Dermis microvascular lymphatic vessel endothelial cell (primary cell): ENCODE measurements around the gene FCN1. TPM values are rescaled to one million over a fixed set of nuclear protein-coding genes. Genes with fewer than 3 reads are reported as not detected.

Source experiments
- DNase-seq, 2 donors: peaks; one replicate each; pipeline versions ENCODE4 v3.0.0 to v3.0.0-alpha.2; 2010; ENCODE audit warnings: low read depth in 2 of 2
- total RNA-seq: library from RNA; depleted of rRNA; stranded (reverse); fragments of >200 nt; gene quantifications from 2 replicates; pipeline ENCODE4 v1.2.1, GENCODE V29; 2014

FCN1 gene
- total RNA-seq, 1 donor from 2014 or later, result not detected

DNA sequence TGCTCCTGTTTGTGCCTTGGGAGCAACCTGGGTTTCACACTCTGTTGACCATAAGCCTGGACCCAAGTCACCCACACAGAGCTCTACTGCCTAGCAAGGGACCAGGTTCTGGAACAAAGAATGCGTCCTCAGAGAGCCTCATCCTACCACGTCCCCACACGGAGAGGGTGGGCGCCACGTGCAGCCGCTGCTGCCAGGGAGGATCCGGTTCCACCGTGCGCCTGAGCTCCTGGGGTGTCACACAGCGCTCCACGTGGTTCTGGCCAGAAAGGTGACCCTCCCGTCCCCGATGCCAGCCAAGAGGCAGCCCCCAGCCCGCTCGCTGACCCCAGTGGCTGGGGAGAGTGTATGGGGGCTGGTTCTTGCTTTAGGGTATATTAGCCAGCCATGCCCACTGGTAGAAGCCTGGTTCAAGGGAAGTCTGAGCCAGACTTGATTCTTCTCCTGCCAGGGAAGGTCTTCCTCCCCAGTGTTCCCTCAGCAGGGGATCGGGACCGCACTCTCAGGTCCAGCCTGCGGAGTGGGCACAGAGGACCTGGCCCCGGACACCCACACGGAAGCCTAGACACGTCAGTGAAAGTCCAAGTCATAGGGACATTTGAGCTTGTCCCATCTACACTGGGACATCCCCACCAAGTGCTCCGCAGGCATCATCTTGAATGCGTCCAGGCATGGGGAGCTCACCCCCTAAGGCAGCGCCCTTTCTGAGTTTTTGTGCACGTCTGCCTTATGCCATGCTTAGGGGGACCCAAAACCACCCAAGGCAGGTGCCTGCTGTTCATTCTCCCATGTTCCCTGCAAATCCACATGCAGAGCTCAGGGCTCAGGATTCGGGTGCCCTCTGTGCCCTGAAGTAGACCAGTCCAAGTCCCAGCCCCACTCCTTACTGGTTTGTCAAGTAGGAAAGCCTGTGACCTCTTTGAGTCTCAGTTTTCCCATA is 2.4 kb downstream of the FCN1 start:
- DNase-seq, result no peak

DNA sequence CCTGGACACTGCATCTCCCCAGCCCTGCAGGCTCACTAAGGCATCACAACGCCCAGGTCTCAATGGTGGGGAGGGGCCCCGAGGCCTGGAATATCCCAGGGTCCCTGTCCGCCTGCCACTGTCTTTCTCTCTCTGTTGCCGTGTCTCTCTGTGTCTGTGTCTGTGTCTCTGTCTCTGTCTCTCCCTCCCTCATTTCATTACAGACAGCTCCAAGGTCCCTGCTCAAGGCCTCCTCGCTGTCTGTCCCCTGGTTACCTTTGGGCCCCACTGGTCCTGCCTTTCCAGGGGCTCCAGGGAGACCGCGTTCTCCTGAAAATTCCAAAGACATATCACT is 3.2 kb downstream of the FCN1 start:
- DNase-seq, result no peak

DNA sequence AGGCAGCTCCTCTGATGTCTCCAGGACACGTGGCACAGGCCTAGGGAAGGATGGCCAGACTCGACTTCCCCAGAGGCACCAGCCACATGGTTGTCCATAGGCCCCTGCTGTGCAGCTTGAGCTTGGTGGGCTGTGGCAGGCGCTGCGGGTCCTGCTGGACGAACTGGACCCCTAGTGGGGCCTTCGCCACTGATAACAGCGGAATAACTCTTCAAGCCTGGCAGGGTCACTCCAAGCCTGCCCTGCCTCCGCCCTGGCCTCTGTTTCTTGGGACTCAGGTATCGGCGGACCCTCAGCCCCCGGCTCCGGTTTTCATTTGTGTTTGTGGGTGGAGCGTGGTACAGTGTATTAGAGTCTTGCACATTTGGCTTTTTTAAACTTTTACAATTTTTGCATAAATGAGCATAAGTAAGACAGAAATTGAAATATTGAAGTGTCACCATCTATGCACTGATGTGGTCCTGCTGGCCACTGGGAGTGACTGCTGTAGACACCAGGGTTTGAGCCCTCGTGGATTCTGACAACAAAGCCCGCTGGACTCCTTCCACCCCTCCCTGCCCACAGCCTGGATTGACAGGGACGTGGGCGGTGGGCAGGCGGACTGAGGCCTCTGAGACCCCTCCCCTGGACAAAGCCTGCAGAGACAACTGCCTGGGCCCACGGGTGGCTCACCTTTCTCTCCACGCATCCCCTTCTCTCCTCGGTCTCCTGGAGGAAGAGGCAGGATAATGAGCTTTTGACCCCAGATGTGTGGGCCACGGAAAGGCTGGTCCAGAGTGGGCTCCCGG is 3.8 kb downstream of the FCN1 start:
- no peak for DNase-seq

DNA sequence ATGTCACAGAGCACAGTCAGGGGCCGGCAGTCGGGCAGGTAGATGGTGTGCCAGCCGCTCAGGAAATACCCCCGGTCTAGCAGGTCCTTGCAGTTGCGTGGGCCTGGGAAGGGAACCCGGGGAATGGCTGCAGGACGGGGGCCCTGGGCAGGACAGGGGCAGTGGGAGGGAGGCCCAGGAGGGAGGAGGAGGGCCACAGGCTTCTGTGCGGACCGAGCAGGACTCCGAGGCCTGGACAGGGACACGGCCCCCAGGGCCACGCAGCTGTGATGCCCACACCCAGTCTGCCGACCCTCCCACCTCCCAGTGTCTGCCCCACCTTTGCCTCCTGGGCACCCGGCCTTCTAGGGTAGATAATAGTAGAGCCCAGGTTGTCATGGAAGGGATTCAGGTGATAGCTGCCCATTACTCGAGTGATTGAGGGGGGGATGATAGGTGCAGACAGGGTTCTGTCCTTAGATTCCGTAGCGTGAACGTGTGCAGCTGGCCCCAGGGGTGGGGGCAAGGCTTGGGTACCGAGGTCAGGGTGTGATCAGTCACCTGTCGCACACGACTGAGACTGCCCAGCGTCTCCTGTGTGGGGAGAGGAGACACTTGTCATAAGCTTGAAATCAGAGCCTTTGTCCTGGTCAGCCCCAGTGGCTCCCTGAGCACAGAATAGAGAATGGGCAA is 4.5 kb downstream of the FCN1 start:
- DNase-seq, result no peak

DNA sequence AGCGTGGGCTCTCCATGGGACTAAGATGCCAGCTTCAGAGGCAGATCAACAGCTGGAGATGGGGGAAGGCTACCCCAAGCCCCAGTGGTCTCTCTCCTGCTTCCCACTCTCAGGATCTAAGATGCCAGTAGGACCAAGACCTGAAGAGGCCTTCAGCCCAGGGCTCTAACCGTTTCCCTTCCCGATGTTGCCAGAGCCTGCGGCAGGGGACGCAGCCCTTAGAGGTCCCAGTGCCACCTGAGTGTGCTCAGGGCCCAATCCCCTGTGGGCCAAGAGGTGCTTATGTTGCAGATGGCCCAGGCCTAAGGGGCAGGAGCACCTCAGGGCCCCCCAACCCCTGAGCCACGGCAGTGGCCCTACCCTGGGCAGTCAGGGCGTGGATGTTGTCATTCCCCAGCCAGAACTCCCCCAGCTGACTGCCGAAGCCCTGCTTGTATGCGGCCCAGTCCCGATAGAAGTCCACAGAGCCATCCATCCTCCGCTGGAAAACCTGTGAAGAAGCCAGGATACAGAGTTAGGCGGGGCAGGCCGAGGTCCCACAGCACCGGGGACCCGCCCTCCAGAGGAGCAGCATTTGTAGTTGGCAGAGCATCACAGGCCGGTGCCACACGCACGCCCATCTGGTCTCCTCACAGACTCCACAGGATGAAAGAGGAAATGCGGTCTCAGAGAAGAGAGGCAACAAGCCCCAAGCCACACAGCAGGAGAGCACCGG is 5.4 kb downstream of the FCN1 start:
- DNase-seq, result no peak

DNA sequence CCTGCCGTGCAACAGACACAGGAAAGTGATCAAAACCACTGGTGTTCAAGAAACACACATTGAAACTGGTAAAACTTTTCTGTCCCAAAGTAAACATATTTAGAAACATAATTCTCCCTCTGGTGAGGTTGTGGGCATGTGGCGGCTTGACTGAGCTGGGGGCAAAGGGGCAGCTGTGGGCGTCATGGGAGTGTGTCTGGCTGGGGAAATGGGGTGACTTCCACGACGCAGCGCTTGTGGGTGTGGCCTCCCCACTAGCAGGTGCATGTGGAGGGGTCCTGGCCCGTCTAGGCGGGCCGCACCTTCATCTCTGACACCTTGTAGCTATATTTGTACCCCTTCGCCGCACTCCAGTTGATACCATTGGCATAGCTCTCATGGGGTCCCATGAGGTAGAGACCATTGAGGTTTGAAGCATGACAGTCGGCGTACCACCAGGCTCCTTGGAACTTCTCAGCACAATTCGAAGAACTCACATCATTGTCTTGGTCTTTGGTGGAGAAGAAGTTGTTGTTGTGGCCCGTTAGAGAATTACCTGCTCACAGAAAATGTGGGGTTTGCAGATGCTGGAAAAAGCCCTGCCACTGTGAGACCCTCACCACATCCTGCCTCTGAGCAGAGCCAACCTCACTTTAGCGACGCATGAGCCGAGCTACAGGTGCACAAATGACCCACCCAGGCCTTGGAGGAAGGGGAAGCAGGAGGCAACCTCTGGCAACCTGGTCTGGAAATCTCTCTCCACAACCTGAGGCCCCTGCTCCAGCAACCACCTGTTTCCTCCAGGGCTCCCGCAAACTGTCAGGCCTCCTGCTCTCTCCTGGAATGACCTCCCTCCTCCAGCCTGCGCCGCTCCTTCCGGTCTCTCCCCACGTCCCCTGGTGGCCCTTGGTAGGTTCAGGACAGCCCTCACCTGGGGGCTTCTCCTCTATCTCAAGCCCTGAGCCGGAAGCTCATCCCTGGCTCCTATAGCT is 7.9 kb downstream of the FCN1 start:
- DNase-seq, result no peak

DNA sequence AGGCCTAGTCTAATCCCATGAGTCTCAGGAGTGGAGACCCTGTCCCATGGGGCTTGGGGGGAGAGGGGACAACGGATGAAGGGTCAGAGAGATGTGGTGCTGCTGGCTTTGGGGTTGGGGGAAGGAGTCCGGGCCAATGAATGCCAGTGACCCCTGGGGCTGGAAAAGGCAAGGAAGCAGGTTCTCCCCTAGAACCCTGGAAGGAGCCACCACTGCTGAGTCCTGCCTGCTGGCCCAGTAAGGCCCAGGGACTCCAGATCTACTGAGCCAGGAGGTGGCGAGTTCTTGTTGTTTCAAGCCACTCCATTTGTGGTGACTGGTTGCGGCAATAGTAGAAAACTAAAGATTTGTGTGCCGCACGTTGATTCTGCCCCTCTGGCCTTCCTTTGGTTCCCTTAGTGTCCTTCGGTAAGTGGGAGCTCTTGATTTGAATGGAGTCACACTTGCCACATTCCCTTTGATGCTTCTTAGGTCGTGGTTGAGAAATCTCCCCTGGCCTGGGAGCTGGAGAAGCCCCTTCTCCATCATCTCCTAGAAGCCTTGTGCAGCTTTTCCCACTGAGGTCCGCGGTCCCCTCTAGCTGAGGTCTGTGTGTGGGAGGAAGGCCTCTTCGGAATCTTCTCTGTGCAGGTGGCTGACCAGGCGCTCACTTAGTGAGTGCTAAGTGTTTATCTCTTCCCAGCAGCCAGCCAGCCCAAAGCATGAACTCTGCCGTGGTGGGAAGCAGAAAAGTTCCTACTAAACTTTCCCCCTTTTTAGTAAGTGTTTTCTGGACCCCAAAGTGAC is 9.0 kb downstream of the FCN1 start:
- no peak for DNase-seq

DNA sequence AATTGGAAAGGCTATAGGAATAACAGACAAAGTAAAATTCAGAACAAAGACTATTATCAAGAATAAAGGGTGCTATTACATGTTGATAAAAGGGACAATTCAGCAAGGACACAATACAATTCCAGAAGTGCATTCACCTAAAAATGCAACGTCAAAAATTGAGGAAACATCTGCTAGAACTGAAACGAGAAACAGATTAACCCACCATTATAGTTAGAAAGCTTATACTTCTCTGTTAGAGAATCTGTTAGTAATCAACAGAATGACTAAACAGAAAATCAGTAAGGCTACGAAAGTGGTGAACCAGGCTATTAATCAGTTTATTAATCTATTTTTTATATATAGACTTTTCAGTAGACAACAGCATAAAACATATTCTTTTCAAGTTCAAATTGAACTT is 14.8 kb downstream of the FCN1 start:
- DNase-seq, result no peak

DNA sequence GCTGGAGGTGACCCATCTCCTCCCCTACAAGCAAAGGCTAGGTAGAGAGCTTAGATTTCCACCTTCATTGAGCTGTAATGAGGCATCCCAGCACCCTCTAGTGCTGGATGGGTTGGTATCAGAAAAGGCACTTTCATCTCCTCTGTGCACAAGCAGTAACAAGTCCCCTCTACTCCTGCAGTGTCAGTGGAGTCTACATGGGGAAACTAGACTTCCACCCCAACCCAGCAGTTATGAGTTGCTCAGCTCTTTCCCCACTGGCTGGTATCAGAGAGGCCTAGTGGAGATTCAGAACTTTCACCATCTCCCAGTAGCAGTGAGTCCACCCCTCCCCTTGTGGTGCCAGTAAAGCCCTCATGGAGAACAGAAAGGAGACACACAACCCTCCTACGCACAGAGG is 17.9 kb downstream of the FCN1 start:
- DNase-seq, result no peak

DNA sequence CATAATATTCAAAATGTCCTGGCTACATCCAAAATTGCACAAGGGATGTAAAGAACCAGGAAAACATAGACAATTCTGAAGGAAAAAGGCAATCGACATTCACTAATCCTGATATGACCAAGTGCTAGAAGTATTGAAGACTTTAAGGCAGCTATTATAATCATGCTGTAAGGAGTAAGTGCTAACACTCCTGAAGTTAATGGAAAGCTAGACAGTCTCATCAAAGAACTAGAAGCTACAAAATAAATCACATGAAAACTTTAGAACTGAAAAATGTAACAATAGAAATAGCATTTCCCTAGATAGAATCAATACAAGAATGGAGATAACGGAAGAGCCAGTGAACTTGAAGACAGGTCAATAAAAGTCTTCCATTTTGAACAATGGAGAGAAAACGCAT is 18.5 kb downstream of the FCN1 start:
- DNase-seq, result no peak

DNA sequence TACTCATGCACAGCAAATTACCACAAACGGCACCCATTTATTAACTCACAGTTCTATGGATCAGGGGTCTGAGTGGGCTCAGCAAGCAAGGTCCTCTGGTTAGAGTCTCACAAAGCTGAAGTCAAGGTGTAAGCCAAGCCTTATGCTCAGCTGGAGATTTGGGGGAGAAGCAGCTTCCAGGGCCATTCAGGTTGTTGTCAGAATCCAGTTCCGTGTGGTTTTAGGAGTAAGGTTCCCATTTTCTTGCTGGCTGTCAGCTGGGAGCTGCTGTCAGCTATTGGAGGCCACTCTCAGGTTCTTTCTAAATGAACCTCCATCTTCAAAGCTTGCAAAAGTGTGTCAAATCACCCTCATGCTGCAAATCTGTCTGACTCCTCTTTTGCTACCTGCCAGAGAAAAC is 19.4 kb downstream of the FCN1 start:
- DNase-seq, result no peak

DNA sequence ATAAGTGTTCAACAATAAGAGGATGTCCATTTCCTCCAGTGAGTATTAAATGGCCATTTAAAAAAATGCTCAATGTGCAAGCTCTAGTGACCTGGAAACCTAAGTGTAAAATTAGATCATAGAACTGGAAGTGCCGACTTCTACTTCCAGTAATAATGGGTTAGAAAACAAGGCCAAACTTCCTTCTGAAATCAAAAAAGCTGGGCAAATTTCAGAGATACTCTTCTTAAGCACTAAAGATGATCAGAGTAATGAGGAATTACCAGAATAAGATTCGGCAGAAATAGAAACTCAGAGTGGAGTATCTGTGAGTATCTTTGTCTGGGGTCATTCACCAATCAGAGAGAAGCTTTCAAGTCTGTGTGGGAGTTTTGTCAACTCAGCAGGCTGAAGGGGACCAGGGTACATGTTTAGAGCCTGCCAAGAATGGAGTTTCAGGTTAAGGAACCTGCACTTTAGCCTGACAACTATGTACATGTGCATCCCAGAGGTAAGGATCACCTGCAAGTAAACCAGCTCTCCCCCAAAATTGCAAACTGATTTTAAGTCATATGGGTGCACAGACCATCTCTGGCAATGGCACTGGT is 20.0 kb downstream of the FCN1 start:
- peak; percentile 10 to 53 for DNase-seq

DNA sequence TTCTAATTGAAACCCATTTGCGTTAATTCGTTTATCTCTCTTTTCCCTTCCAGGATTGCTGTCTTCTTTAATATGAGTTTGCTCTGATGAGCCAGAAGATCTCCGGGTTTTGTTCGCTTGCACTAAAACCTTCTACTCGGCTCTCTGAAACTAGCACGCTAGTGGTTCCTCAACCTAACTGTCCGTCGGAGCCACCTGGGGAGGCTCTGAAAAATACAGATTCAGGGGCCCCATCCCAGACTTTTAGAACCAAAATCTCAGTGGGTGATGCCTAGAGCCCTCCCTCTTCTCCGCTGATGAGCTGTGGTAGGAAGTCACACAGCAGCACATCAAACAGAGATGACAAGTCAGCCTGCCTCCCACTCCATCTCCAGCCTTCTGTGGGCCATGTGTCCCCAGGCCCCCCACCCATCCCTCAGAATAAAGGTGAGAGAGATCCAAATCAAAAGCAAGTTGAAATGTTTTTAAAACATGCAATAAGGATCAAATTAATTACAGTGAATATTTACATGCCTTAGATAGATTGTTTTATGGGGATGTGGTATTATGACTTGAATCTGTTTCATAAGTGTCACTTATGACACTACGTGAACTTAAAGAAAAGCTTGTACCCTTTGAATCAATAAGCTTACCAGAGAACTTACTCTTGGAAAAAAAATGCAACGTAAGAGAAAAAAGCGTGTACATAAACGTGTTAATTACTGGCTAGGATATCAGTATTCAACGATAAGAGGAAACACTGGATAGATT is 20.7 kb downstream of the FCN1 start:
- no peak for DNase-seq

DNA sequence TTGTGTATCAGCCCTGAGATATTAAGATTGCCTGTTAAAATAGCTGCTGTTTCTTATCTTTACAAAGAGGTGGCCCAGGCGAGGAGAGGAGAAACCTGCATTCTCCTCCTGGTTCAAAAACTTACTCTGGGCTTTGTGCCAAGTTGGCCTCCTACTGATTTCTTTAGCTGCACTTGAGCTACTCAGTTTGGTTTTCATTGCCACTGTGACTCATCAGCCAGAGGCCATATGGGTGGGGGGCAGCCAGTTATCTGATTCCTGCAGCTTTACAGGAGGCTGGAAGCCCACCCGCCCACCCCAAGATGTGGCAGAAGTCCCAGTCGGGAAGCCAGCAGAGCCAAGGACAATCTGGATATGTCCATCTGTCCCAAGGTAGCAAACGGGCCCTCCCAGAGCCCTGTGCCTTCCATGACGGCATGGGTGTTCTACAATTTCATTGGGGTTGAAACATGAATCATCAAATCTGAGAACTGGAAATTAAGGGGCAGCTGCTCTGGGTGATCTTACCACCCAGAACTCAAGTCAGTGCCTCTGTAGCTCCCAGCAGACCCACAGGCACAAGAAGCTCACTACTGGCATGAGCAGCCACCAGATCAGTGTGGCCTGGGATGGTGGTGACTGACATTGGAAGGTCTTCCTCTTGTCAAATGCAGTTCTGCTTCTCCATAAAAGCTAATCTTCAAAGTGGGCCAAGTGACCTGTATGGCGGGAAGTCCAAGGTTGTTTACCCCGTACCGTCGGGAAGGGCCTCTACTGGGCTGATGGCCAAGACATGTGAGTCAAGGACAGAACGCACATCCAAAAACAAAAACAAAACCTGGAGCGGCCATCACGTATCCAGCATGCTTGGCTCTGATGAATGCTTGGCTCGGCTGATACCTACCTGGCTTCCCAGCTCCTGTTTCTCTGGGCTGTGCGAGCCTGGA is 21.5 kb downstream of the FCN1 start:
- peak; percentile 14 to 91 for DNase-seq

DNA sequence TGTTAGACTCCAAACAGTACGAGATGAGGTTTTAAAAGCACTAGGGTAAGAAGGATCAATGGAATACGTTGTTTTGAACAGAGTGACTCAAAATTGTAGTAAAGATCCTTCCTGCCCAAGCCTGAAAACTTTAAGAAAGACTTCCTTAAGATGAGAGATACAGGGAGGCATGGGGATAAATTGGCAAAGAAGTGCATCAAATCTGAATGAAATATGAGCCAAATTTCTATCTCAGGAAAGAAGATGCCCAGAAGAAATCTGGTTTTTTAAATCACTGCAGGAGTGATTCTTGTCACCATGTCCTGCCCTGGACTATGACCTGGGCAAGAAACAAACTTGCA is 22.2 kb downstream of the FCN1 start:
- no peak for DNase-seq

DNA sequence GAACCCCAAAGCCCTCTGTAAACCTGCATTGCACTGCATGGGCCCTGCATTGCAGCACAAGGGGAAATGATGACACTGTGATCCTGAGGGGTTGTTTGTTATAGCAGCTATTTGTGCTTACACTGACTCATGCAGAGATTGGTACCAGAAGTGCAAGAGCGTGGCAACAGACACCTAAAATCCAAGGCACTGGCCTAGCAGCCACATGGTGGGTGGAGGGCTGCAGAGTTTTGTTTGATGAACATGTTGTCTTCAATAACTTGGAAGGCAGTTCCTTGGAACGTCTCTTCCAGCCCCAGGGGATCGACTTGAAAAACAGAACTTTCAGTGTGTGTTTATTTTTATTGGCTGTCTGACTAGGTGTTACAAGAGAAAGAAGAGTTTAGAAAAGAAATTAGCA is 22.6 kb downstream of the FCN1 start:
- DNase-seq, result peak in 1 of 2 donors; percentile 5

DNA sequence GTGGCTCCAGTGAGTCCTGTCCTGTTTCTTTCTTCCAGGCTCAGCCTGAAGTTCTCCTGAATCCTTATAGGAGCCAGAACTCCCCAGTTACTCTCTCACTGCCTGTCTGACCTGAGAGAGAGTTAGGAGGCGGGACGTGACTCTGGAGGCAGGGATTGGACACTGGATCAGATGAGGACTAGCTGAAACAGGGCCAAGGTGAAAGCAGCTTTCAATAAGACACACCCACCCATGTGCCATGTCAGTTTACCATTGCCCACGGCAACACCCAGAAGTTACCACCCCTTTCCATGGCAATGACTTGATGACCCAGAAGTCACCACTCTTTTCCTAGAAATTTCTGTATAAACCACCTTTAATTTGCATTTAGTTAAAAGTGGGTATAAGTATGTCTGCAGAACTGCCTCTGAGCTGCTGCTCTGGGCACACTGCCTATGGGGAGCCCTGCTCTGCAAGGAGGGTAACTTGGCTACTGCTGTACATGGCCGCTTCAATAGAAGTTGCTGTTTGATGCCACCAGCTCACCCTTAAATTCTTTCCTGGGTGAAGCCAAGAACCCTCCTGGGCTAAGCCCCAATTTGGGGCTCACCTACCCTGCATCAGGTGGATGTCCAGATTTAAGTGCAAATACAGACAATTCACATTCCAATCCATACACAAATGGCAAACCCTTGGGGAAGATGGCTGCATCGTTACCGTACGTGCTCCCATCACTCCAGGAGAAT is 23.4 kb downstream of the FCN1 start:
- DNase-seq, result no peak
